ENCODE results near the gene SUSD6. TPM values are rescaled to one million over a fixed set of nuclear protein-coding genes. Genes with fewer than 3 reads are reported as not detected.

Gene SUSD6
- total RNA-seq, 1 donor from 2014 or later = 34.7 TPM

- DNase-seq (ENCODE audit: low spot score in 2 of 2, unreplicated experiment in 2 of 2) = no peak
- peaks cover 70% of the 10 kb centered on the region for H3K4me1 Mint-ChIP-seq
- no peaks in the 10 kb centered on the region for H3K27me3 Mint-ChIP-seq (ENCODE audit: low read depth)
- H3K9me3 Mint-ChIP-seq = no peaks in the 10 kb centered on the region
- H3K36me3 Mint-ChIP-seq = no peaks in the 10 kb centered on the region
- no peak overlapping the region for H3K27ac Mint-ChIP-seq
- H3K4me3 Mint-ChIP-seq = no peak overlapping the region
- TF ChIP-seq CTCF (IDR thresholded peaks at IDR 0.05; ENCODE audit: unreplicated experiment) = no peak
These were observed 6.4 kb downstream of the SUSD6 start for GRCh38 chr14:69617796-69618195.

GRCh38 chr14:69619012-69619411 is 7.6 kb downstream of the SUSD6 start:
- H3K27ac Mint-ChIP-seq = no peak overlapping the region
- TF ChIP-seq CTCF (IDR thresholded peaks at IDR 0.05; ENCODE audit: unreplicated experiment) = no peak
- no peak overlapping the region for H3K4me3 Mint-ChIP-seq
- no peak for DNase-seq (ENCODE audit: low spot score in 2 of 2, unreplicated experiment in 2 of 2)
- no peaks in the 10 kb centered on the region for H3K36me3 Mint-ChIP-seq
- H3K4me1 Mint-ChIP-seq = peaks cover 59% of the 10 kb centered on the region
- no peaks in the 10 kb centered on the region for H3K9me3 Mint-ChIP-seq
- H3K27me3 Mint-ChIP-seq (ENCODE audit: low read depth) = no peaks in the 10 kb centered on the region

GRCh38 chr14:69620211-69620611 is 8.8 kb downstream of the SUSD6 start:
- H3K27ac Mint-ChIP-seq = peak overlapping the region; percentile 60
- H3K36me3 Mint-ChIP-seq = no peaks in the 10 kb centered on the region
- H3K4me3 Mint-ChIP-seq = no peak overlapping the region
- H3K9me3 Mint-ChIP-seq = no peaks in the 10 kb centered on the region
- no peak for TF ChIP-seq CTCF (IDR thresholded peaks at IDR 0.05; ENCODE audit: unreplicated experiment)
- no peak for DNase-seq (ENCODE audit: low spot score in 2 of 2, unreplicated experiment in 2 of 2)
- peaks cover 54% of the 10 kb centered on the region for H3K4me1 Mint-ChIP-seq
- no peaks in the 10 kb centered on the region for H3K27me3 Mint-ChIP-seq (ENCODE audit: low read depth)

- Mint-ChIP-seq H3K9me3 (no peaks in the 10 kb centered on the region), H3K4me1 (peaks cover 53% of the 10 kb centered on the region), H3K27ac (peak overlapping the region; percentile 60), H3K36me3 (no peaks in the 10 kb centered on the region), H3K4me3 (no peak overlapping the region), H3K27me3 (ENCODE audit: low read depth) (no peaks in the 10 kb centered on the region)
- DNase-seq (ENCODE audit: low spot score in 2 of 2, unreplicated experiment in 2 of 2) = no peak
- no peak for TF ChIP-seq CTCF (IDR thresholded peaks at IDR 0.05; ENCODE audit: unreplicated experiment)
These were observed 9.6 kb downstream of the SUSD6 start for GRCh38 chr14:69620981-69621380.

- H3K27me3 Mint-ChIP-seq (ENCODE audit: low read depth) = no peaks in the 10 kb centered on the region
- H3K4me1 Mint-ChIP-seq = peaks cover 37% of the 10 kb centered on the region
- no peak overlapping the region for H3K4me3 Mint-ChIP-seq
- H3K27ac Mint-ChIP-seq = no peak overlapping the region
- DNase-seq (ENCODE audit: low spot score in 2 of 2, unreplicated experiment in 2 of 2) = no peak
- TF ChIP-seq CTCF (IDR thresholded peaks at IDR 0.05; ENCODE audit: unreplicated experiment) = no peak
- H3K36me3 Mint-ChIP-seq = no peaks in the 10 kb centered on the region
- H3K9me3 Mint-ChIP-seq = no peaks in the 10 kb centered on the region
These were observed 12.7 kb downstream of the SUSD6 start for GRCh38 chr14:69624136-69624535.

All from mesothelial cell of epicardium (in vitro differentiated cells).